ENCODE measurements around the gene NYAP2. TPM values are rescaled to one million over a fixed set of nuclear protein-coding genes. Genes with fewer than 3 reads are reported as not detected.

NYAP2 gene
- total and polyA plus RNA-seq, 12 donors, result 0.04 TPM; not detected in 11

DNA sequence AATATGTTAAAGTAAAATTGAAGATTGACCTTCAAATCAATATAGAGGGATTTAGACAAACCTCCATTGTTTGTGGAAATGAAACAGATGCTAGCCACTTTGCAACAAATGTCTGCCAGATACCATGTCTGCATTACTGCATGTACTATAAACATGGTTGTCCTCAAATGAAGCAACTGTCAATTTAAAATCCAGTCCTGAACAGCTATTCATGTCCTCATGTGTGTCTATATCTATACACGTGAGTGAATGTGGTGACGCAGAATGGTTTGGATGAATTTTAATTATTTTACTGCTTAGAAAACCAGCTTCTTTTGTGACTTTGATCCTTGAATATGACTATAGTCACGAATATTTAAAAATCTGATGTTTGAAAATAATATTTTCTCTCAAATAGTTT lies 71.5 kb downstream of the NYAP2 start:
- Histone ChIP-seq H3K27me3 (no peaks in the 10 kb centered on the region), H3K36me3 (no peaks in the 10 kb centered on the region), H3K27ac (no peak overlapping the region), H3K4me3 (no peak overlapping the region), H3K4me1 (no peaks in the 10 kb centered on the region), H3K9me3 (no peaks in the 10 kb centered on the region)
- no peak for ATAC-seq
- intact Hi-C loops (cut with DNase I), result no loop called here
- TF ChIP-seq, protein P1, sequence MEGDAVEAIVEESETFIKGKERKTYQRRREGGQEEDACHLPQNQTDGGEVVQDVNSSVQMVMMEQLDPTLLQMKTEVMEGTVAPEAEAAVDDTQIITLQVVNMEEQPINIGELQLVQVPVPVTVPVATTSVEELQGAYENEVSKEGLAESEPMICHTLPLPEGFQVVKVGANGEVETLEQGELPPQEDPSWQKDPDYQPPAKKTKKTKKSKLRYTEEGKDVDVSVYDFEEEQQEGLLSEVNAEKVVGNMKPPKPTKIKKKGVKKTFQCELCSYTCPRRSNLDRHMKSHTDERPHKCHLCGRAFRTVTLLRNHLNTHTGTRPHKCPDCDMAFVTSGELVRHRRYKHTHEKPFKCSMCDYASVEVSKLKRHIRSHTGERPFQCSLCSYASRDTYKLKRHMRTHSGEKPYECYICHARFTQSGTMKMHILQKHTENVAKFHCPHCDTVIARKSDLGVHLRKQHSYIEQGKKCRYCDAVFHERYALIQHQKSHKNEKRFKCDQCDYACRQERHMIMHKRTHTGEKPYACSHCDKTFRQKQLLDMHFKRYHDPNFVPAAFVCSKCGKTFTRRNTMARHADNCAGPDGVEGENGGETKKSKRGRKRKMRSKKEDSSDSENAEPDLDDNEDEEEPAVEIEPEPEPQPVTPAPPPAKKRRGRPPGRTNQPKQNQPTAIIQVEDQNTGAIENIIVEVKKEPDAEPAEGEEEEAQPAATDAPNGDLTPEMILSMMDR (IDR thresholded peaks at IDR 0.05), result no peak
- no peak for DNase-seq
- WGBS, 2 donors, result 66 to 70% methylated on average over 3 of the region's 3 CpGs

DNA sequence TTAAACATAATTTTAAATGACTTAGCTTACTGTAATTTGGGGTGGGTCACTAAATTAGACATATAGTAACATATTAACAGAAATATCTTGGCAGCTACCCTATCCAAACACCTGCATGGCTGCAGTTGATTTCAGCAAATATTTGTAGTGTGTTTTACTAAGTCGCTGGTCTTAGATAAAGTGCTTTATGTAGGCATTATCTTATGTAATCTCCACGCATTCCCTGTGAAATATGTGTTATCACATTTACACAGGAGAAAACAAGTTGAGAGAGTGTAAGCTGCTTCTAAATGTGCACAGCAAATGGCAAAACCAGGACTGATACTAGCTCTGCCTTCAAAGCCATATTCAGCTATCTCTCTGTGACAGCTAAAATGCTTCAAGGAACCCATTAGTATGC lies 72.0 kb downstream of the NYAP2 start:
- DNase-seq (no peak), ATAC-seq (no peak)
- Histone ChIP-seq H3K27me3 (no peaks in the 10 kb centered on the region), H3K27ac (no peak overlapping the region), H3K36me3 (no peaks in the 10 kb centered on the region), H3K4me3 (no peak overlapping the region), H3K4me1 (no peaks in the 10 kb centered on the region), H3K9me3 (no peaks in the 10 kb centered on the region)
- WGBS, 2 donors, result 41 to 57% methylated on average over 2 of the region's 2 CpGs
- TF ChIP-seq, protein P1 (IDR thresholded peaks at IDR 0.05), result no peak
- intact Hi-C loops (cut with DNase I), result no loop called here

DNA sequence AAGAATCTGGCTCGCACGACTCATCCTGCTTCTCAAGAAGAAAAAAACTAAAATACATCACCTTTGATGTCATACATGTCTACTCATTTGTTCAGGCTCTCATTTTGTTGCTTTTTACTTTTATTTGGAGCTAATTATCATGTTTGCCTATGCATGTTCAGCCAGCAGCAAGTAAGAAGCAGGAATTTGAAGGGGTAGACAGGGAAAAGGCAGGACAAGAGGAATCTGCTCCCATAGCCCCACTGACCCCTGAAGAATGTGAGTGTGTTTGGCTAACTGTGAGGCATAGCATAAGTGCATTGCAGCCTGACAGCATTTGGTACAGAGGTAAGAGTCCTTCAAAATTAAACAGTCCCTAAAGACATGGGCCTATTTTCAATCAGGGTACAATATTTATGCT lies 72.7 kb downstream of the NYAP2 start:
- Histone ChIP-seq H3K4me1 (no peaks in the 10 kb centered on the region), H3K27ac (no peak overlapping the region), H3K4me3 (no peak overlapping the region), H3K36me3 (no peaks in the 10 kb centered on the region), H3K9me3 (no peaks in the 10 kb centered on the region), H3K27me3 (no peaks in the 10 kb centered on the region)
- TF ChIP-seq, protein P1 (IDR thresholded peaks at IDR 0.05), result no peak
- 59 to 67% methylated on average over 2 of the region's 2 CpGs for WGBS, 2 donors
- ATAC-seq (no peak), DNase-seq (no peak)
- intact Hi-C loops (cut with DNase I), result no loop called here

DNA sequence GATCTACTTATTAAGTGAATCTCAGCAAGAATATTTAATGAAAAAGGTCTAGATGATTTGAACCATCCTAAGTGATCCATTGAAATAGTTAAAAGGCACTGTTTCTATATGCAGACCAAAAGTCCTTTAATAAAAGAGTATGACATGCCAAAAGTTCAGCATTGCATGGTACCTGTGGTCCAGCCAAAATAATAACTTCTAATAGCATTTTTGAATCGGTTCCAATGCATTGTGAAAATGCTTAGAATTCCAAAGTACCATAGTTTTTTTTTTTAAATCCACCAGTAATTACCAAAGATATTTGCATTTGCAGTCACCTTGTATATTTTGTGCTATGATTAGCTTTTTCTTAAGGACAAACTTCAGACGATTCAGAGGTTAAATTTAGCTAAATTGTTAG lies 79.9 kb downstream of the NYAP2 start:
- intact Hi-C loops (cut with DNase I), result no loop called here
- Histone ChIP-seq H3K27me3 (no peaks in the 10 kb centered on the region), H3K4me1 (no peaks in the 10 kb centered on the region), H3K9me3 (no peaks in the 10 kb centered on the region), H3K36me3 (no peaks in the 10 kb centered on the region), H3K27ac (no peak overlapping the region), H3K4me3 (no peak overlapping the region)
- DNase-seq (no peak), ATAC-seq (no peak)
- TF ChIP-seq, protein P1 (IDR thresholded peaks at IDR 0.05), result no peak
- WGBS, 2 donors, result 51 to 59% methylated on average over 2 of the region's 2 CpGs

DNA sequence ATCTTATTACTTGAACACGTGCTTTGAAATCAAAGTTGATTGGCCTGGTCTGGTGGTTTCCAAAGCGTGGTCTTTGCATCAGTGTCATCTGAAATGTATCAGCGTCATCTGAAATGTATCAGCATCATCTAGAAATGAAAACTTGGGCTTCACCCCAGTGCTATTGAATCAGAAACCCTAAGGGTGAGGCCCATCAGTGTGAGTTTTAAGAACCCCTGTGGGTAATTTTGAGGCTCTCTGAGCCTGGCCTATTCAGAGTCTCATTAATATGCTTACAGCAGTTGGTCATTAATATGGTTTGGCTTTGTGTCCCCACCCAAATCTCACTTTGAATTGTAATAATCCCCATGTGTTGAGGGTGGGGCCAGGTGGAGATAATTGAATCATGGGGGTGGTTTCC lies 85.2 kb downstream of the NYAP2 start:
- DNase-seq (no peak), ATAC-seq (no peak)
- Histone ChIP-seq H3K4me1 (no peaks in the 10 kb centered on the region), H3K27ac (no peak overlapping the region), H3K9me3 (no peaks in the 10 kb centered on the region), H3K4me3 (no peak overlapping the region), H3K27me3 (no peaks in the 10 kb centered on the region), H3K36me3 (no peaks in the 10 kb centered on the region)
- intact Hi-C loops (cut with DNase I), result no loop called here
- 81 to 82% methylated on average over 3 of the region's 3 CpGs for WGBS, 2 donors
- TF ChIP-seq, protein P1 (IDR thresholded peaks at IDR 0.05), result no peak

Measured in heart right ventricle (tissue), 16 donors.